ENCODE data around the gene TNFSF4. TPM values are rescaled to one million over a fixed set of nuclear protein-coding genes. Genes with fewer than 3 reads are reported as not detected.

Gene TNFSF4
- total and polyA plus RNA-seq, 2 donors from 2014 or later, result 0.58 to 1.3 TPM

- DNase-seq, result no peak
- intact Hi-C loops (cut with DNase I), result no loop called here
Observed at GRCh38 chr1:173243300-173243699, 36.2 kb upstream of the TNFSF4 start.

GRCh38 chr1:173241528-173242347 lies 34.6 kb upstream of the TNFSF4 start:
- H3K36me3 ChIP-seq (ENCODE audit: control insufficient read depth in 2 of 3, insufficient read depth in 3 of 3, low read length in 3 of 3), result no peaks in the 10 kb centered on the region
- no peak for TF ChIP-seq CTCF (IDR thresholded peaks at IDR 0.05; ENCODE audit: borderline replicate concordance, extremely low read depth, insufficient read depth)
- H3K27me3 ChIP-seq (ENCODE audit: control insufficient read depth, insufficient read depth, low read length), result no peaks in the 10 kb centered on the region
- intact Hi-C loops (cut with DNase I), result no loop called here
- no peaks in the 10 kb centered on the region for H3K4me1 ChIP-seq (ENCODE audit: control insufficient read depth in 2 of 3, insufficient read depth in 2 of 3, low read depth in 1 of 3, low read length in 3 of 3)
- FAIRE-seq, result no peak
- no peak overlapping the region for H3K4me3 ChIP-seq (ENCODE audit: low read length in 3 of 3)
- H3K27ac ChIP-seq (ENCODE audit: low read depth in 2 of 2, low read length in 2 of 2), result no peak overlapping the region
- no peak for DNase-seq
- H3K9ac ChIP-seq (ENCODE audit: low read length in 3 of 3), result no peak overlapping the region
- H3K9me3 ChIP-seq (ENCODE audit: control insufficient read depth in 2 of 3, insufficient read depth in 1 of 3, low read length in 3 of 3), result peaks cover 0 to 13% (median 0%) of the 10 kb centered on the region in 3 donors

More at GRCh38 chr1:173243300-173243699, 36.2 kb upstream of the TNFSF4 start:
- Histone ChIP-seq H3K4me3 (ENCODE audit: low read length in 3 of 3) (no peak overlapping the region), H3K9ac (ENCODE audit: low read length in 3 of 3) (no peak overlapping the region), H3K36me3 (ENCODE audit: control insufficient read depth in 2 of 3, insufficient read depth in 3 of 3, low read length in 3 of 3) (no peaks in the 10 kb centered on the region), H3K4me1 (ENCODE audit: control insufficient read depth in 2 of 3, insufficient read depth in 2 of 3, low read depth in 1 of 3, low read length in 3 of 3) (no peaks in the 10 kb centered on the region), H3K9me3 (ENCODE audit: control insufficient read depth in 2 of 3, insufficient read depth in 1 of 3, low read length in 3 of 3) (peaks cover 0 to 13% (median 0%) of the 10 kb centered on the region in 3 donors), H3K27me3 (ENCODE audit: control insufficient read depth, insufficient read depth, low read length) (no peaks in the 10 kb centered on the region), H3K27ac (ENCODE audit: low read depth in 2 of 2, low read length in 2 of 2) (no peak overlapping the region)
- FAIRE-seq, result no peak
- no peak for TF ChIP-seq CTCF (IDR thresholded peaks at IDR 0.05; ENCODE audit: borderline replicate concordance, extremely low read depth, insufficient read depth)

DNA sequence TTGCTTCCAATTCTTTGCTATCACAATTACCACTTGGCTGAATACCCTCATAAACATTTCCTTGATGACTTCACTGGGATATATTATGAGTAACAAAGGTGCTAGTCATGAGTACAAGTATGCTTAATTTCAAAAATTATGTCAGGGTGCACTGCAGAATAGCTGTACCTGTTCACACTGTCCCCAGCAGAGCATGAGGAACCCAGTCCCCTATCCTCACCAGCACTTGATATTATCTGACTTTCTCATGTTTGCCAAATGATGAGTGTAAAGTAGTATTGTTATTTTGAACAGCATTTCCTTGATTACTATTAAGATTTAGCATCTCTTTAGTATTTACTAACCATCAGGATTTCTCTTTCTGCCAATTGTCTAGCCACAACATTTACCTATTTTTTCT lies 33.5 kb upstream of the TNFSF4 start:
- H3K9me3 ChIP-seq (ENCODE audit: control insufficient read depth in 2 of 3, insufficient read depth in 1 of 3, low read length in 3 of 3), result peaks cover 0 to 13% (median 0%) of the 10 kb centered on the region in 3 donors
- intact Hi-C loops (cut with DNase I), result no loop called here
- H3K4me1 ChIP-seq (ENCODE audit: control insufficient read depth in 2 of 3, insufficient read depth in 2 of 3, low read depth in 1 of 3, low read length in 3 of 3), result no peaks in the 10 kb centered on the region
- TF ChIP-seq CTCF (IDR thresholded peaks at IDR 0.05; ENCODE audit: borderline replicate concordance, extremely low read depth, insufficient read depth), result no peak
- no peak overlapping the region for H3K27ac ChIP-seq (ENCODE audit: low read depth in 2 of 2, low read length in 2 of 2)
- H3K9ac ChIP-seq (ENCODE audit: low read length in 3 of 3), result no peak overlapping the region
- H3K27me3 ChIP-seq (ENCODE audit: control insufficient read depth, insufficient read depth, low read length), result no peaks in the 10 kb centered on the region
- DNase-seq (no peak), FAIRE-seq (no peak)
- H3K4me3 ChIP-seq (ENCODE audit: low read length in 3 of 3), result no peak overlapping the region
- H3K36me3 ChIP-seq (ENCODE audit: control insufficient read depth in 2 of 3, insufficient read depth in 3 of 3, low read length in 3 of 3), result no peaks in the 10 kb centered on the region

All from kidney (tissue), 14 donors.